ENCODE results near the gene PHACTR4. TPM values are rescaled to one million over a fixed set of nuclear protein-coding genes. Genes with fewer than 3 reads are reported as not detected.
A peak's percentile ranks its signal among the peaks of the same experiment; 100 is the strongest.
"Not testable (repeated sequence)": the region's sequence is repeated elsewhere in the genome, so short reads cannot be mapped to it uniquely, and the experiment has no call there.

PHACTR4 gene
- total RNA-seq, 2 donors from 2014 or later: 29.7 to 33.7 TPM

- not testable (repeated sequence) for H3K4me3 Mint-ChIP-seq; DNase-seq; H3K36me3 Mint-ChIP-seq (ENCODE audit: insufficient read depth in 2 of 2); H3K27me3 Mint-ChIP-seq (ENCODE audit: low read depth); H3K27ac Mint-ChIP-seq; ATAC-seq (replicated peaks in 1 of 2); H3K4me1 Mint-ChIP-seq (ENCODE audit: low read depth); H3K9me3 Mint-ChIP-seq
These were observed 16.2 kb upstream of the PHACTR4 start for GRCh38 chr1:28353248-28353810.

- DNase-seq (no peak), ATAC-seq (replicated peaks in 1 of 2) (no peak)
- H3K27ac Mint-ChIP-seq: no peak overlapping the region
- H3K4me1 Mint-ChIP-seq (ENCODE audit: low read depth): no peaks in the 10 kb centered on the region
- no peak overlapping the region for H3K4me3 Mint-ChIP-seq
- no peaks in the 10 kb centered on the region for H3K27me3 Mint-ChIP-seq (ENCODE audit: low read depth)
- no peaks in the 10 kb centered on the region for H3K9me3 Mint-ChIP-seq
- H3K36me3 Mint-ChIP-seq (ENCODE audit: insufficient read depth in 2 of 2): no peaks in the 10 kb centered on the region
These were observed 15.4 kb upstream of the PHACTR4 start for GRCh38 chr1:28354121-28354520.

- Mint-ChIP-seq H3K9me3 (no peaks in the 10 kb centered on the region), H3K27me3 (ENCODE audit: low read depth) (no peaks in the 10 kb centered on the region), H3K4me1 (ENCODE audit: low read depth) (no peaks in the 10 kb centered on the region), H3K4me3 (no peak overlapping the region), H3K27ac (no peak overlapping the region), H3K36me3 (ENCODE audit: insufficient read depth in 2 of 2) (no peaks in the 10 kb centered on the region)
- no peak for ATAC-seq (replicated peaks in 1 of 2)
- DNase-seq: no peak
These were observed 10.8 kb upstream of the PHACTR4 start for GRCh38 chr1:28358716-28359115.

GRCh38 chr1:28359592-28360239, 9.8 kb upstream of the PHACTR4 start:
- no peaks in the 10 kb centered on the region for H3K4me1 Mint-ChIP-seq (ENCODE audit: low read depth)
- ATAC-seq (replicated peaks in 1 of 2) (peak; percentile 58 to 67), DNase-seq (peak; percentile 68 to 72)
- H3K9me3 Mint-ChIP-seq: no peaks in the 10 kb centered on the region
- H3K27ac Mint-ChIP-seq: no peak overlapping the region
- no peak overlapping the region for H3K4me3 Mint-ChIP-seq
- H3K36me3 Mint-ChIP-seq (ENCODE audit: insufficient read depth in 2 of 2): no peaks in the 10 kb centered on the region
- no peaks in the 10 kb centered on the region for H3K27me3 Mint-ChIP-seq (ENCODE audit: low read depth)

- no peak for ATAC-seq (replicated peaks in 1 of 2)
These were observed 4.7 kb upstream of the PHACTR4 start for GRCh38 chr1:28364888-28365287.

GRCh38 chr1:28365864-28366263, 3.7 kb upstream of the PHACTR4 start:
- Mint-ChIP-seq H3K4me3 (no peak overlapping the region), H3K4me1 (ENCODE audit: low read depth) (peaks cover 14% of the 10 kb centered on the region), H3K27ac (no peak overlapping the region), H3K27me3 (ENCODE audit: low read depth) (no peaks in the 10 kb centered on the region), H3K36me3 (ENCODE audit: insufficient read depth in 2 of 2) (peaks cover 0 to 2% of the 10 kb centered on the region in 2 donors), H3K9me3 (no peaks in the 10 kb centered on the region)
- ATAC-seq (replicated peaks in 1 of 2) (no peak), DNase-seq (no peak)

More at GRCh38 chr1:28364888-28365287, 4.7 kb upstream of the PHACTR4 start:
- Mint-ChIP-seq H3K27me3 (ENCODE audit: low read depth) (no peaks in the 10 kb centered on the region), H3K9me3 (no peaks in the 10 kb centered on the region), H3K4me1 (ENCODE audit: low read depth) (peaks cover 8% of the 10 kb centered on the region), H3K4me3 (no peak overlapping the region), H3K27ac (no peak overlapping the region), H3K36me3 (ENCODE audit: insufficient read depth in 2 of 2) (peaks cover 0 to 2% of the 10 kb centered on the region in 2 donors)
- no peak for DNase-seq

- not testable (repeated sequence) for H3K9me3 Mint-ChIP-seq
These were observed 932 bp upstream of the PHACTR4 start for GRCh38 chr1:28368608-28369007.

DNA sequence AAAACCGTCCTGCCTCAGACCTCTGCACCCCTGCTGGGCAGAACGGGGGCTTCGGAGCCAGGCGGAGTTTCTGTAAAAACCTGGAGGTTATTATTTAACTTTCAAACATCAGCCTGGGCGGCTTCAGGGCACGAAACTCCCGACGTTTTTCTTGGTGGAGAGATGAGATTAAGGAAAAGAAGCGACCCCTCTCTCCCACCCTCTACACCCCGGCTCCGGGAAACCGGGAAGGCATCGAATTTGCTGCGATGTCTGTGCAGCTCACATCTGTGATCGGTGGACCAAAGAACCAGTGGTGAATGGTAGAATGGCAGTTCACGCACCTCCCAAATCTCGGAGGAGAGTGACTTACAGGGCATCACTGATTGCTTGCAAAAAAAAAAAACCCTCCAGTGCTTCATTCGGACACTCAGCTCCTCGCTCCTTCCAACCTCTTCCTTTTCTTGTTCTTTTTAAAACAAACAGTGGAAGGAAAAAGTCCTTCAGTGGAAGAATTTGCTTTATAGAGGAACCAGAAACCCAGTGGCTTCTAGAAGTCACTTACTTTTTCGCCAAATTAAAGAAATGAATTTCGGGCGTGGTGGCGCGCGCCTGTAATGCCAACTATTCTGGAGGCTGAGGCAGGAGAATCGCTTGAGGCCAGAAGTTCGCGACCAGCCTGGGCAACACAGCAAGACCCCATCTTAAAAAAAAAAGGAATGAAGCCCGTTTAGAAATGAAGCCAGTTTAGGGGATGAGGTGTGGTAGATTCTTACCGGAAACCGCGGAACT, 884 bp downstream of the PHACTR4 start:
- peak overlapping the region; percentile 87 to 94 for H3K4me3 Mint-ChIP-seq
- peak overlapping the region; percentile 88 for H3K27ac Mint-ChIP-seq
- H3K9me3 Mint-ChIP-seq: no peaks in the 10 kb centered on the region
- ATAC-seq (replicated peaks in 1 of 2) (no peak), DNase-seq (peak; percentile 31 to 32)
- H3K27me3 Mint-ChIP-seq (ENCODE audit: low read depth): no peaks in the 10 kb centered on the region
- peaks cover 31% of the 10 kb centered on the region for H3K4me1 Mint-ChIP-seq (ENCODE audit: low read depth)
- H3K36me3 Mint-ChIP-seq (ENCODE audit: insufficient read depth in 2 of 2): peaks cover 1 to 2% of the 10 kb centered on the region in 2 donors

More at GRCh38 chr1:28368608-28369007, 932 bp upstream of the PHACTR4 start:
- H3K27me3 Mint-ChIP-seq (ENCODE audit: low read depth); H3K36me3 Mint-ChIP-seq (ENCODE audit: insufficient read depth in 2 of 2); ATAC-seq (replicated peaks in 1 of 2); DNase-seq: not testable (repeated sequence)
- Mint-ChIP-seq H3K4me3 (peak overlapping the region; percentile 87 to 94), H3K27ac (peak overlapping the region; percentile 87), H3K4me1 (ENCODE audit: low read depth) (peaks cover 17% of the 10 kb centered on the region)

DNA sequence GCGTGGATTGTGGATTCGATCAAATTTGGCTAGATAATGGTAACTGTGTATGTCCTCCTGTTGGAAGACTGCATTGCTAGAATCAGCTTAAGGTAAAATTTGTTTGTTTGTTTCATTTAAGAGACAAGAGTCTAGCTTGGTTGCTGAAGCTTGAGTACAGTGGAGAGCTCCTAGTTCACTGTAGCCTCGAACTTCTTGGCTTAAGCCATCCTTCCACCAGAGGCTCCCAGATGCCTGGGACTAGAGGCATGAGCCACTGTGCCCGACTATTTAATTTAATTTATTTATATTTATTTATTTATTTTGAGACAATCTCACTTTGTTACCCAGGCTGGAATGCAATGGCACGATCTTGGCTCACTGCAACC, 1.5 kb downstream of the PHACTR4 start:
- H3K36me3 Mint-ChIP-seq (ENCODE audit: insufficient read depth in 2 of 2): peaks cover 1 to 2% of the 10 kb centered on the region in 2 donors
- H3K9me3 Mint-ChIP-seq: no peaks in the 10 kb centered on the region
- no peak for ATAC-seq (replicated peaks in 1 of 2)
- H3K27ac Mint-ChIP-seq: no peak overlapping the region
- no peaks in the 10 kb centered on the region for H3K27me3 Mint-ChIP-seq (ENCODE audit: low read depth)
- no peak for DNase-seq
- H3K4me3 Mint-ChIP-seq: peak overlapping the region; percentile 87 to 94
- H3K4me1 Mint-ChIP-seq (ENCODE audit: low read depth): peaks cover 31% of the 10 kb centered on the region

GRCh38 chr1:28373450-28373849, 3.9 kb downstream of the PHACTR4 start:
- H3K4me3 Mint-ChIP-seq; H3K27me3 Mint-ChIP-seq (ENCODE audit: low read depth); H3K36me3 Mint-ChIP-seq (ENCODE audit: insufficient read depth in 2 of 2); ATAC-seq (replicated peaks in 1 of 2); DNase-seq; H3K9me3 Mint-ChIP-seq: not testable (repeated sequence)
- H3K4me1 Mint-ChIP-seq (ENCODE audit: low read depth): peaks cover 31% of the 10 kb centered on the region
- H3K27ac Mint-ChIP-seq: peak overlapping the region; percentile 40

DNA sequence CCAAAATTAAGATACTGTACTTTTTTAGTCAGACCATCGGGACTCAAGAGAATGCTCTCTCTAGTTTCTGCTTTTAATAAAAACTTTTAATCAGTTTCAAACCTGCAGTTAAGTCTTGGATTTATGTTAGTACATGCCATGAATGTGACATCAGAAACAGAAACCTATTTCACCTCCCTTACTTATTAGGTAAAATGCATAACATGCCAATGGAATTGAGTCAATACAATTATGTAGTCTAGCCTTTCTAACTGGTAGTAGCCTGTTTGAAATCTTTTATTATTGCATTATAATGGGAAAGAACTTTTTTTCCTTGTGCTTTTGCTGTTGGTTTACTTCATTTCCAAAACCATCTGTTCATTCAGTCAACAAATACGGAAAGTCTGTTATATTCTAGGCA, 4.8 kb downstream of the PHACTR4 start:
- Mint-ChIP-seq H3K4me1 (ENCODE audit: low read depth) (peaks cover 24% of the 10 kb centered on the region), H3K9me3 (no peaks in the 10 kb centered on the region), H3K4me3 (no peak overlapping the region), H3K27ac (no peak overlapping the region), H3K27me3 (ENCODE audit: low read depth) (no peaks in the 10 kb centered on the region), H3K36me3 (ENCODE audit: insufficient read depth in 2 of 2) (peaks cover under 1 to 1% of the 10 kb centered on the region in 2 donors)
- ATAC-seq (replicated peaks in 1 of 2) (no peak), DNase-seq (no peak)

DNA sequence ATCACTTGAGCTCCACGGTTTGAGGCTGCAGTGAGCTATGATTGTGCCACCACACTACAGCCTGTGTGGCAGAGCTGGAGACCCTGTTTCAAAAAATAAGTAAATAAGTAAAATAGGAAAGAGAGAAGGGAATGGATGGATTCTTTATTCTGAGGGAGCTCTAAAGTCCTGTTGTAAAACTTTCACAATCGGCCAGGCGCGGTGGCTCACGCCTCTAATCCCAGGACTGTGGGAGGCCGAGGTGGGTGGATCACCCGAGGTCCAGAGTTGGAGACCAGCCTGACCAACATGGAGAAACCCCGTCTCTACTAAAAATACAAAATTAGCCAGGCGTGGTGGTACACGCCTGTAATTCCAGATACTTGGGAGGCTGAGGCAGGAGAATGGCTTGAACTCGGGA, 6.1 kb downstream of the PHACTR4 start:
- H3K36me3 Mint-ChIP-seq (ENCODE audit: insufficient read depth in 2 of 2); H3K27ac Mint-ChIP-seq; DNase-seq; H3K9me3 Mint-ChIP-seq; H3K4me3 Mint-ChIP-seq; H3K27me3 Mint-ChIP-seq (ENCODE audit: low read depth); ATAC-seq (replicated peaks in 1 of 2): not testable (repeated sequence)
- H3K4me1 Mint-ChIP-seq (ENCODE audit: low read depth): peaks cover 23% of the 10 kb centered on the region

DNA sequence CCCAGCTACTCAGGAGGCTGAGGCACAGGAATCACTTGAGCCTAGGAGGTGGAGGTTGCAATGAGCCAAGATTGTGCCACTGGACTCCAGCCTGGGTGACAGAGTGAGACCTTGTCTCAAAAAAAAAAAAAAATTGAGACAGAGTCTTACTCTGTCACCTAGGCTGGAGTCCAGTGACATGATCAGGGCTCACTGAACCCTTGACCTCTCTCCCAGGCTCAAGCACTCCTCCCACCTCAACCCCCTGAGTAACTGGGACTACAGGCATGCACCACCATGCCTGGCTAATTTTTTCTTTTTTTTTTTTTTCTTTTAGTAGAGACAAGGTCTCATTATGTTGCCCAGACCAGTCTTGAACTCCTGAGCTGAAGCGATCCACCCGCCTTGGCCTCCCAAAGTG, 6.7 kb downstream of the PHACTR4 start:
- H3K27me3 Mint-ChIP-seq (ENCODE audit: low read depth); H3K4me3 Mint-ChIP-seq; DNase-seq; H3K36me3 Mint-ChIP-seq (ENCODE audit: insufficient read depth in 2 of 2); H3K9me3 Mint-ChIP-seq; H3K27ac Mint-ChIP-seq; ATAC-seq (replicated peaks in 1 of 2): not testable (repeated sequence)
- peaks cover 23% of the 10 kb centered on the region for H3K4me1 Mint-ChIP-seq (ENCODE audit: low read depth)
